ENCODE measurements around the gene LRRC61.
"Not testable (repeated sequence)": the region's sequence is repeated elsewhere in the genome, so short reads cannot be mapped to it uniquely, and the experiment has no call there.

LRRC61 gene, protein sequence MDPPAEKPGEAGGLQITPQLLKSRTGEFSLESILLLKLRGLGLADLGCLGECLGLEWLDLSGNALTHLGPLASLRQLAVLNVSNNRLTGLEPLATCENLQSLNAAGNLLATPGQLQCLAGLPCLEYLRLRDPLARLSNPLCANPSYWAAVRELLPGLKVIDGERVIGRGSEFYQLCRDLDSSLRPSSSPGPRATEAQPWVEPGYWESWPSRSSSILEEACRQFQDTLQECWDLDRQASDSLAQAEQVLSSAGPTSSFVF

DNA sequence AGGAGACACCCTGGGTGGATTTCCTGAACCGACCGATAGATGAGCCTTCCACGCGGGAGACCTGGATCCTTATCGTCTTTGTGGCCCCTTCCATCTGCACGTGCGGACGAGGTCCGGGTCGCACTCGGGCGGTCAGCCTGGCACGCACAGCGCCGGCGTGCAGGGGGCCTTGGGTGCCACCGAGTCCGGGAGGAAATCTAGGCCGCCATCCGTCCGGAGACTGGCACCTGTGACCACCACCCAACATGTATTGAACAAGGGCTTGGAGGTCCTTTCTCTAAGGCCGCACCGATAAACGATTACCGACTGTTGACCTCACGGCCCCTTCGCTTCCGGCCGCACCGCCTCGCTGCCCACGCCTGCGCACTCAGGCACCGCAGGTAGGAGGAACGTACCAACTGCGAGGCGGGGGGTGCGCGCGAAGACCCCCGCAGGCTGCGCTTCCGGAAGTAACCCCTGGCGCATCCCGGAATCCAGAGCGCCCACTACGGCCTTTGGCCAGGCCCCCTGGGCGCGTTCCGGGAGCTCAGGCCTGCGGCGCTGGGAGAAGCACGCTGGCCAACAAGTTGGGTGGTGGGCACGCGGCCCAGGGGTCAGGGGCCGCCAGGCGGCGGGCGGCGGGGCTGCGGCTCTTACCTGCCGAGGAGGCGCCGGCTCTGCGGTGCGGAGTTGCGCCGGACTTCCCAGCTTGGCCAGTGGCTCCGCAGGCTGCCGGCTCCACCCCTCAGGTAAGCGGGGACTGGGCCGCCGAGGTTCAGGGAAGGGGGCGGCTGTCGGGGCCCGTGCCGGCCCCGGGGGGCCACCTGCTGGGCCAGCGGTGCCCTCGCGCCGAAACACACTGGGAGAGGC is at the start of gene LRRC61, which contains the start of gene ACTR3C:
LRRC61 (plus strand) TSS at position 523 of the 849 bp plus-strand sequence. CDS start 13,507 bp downstream, outside the sequence.
ACTR3C (minus strand) TSS at position 713 of the 849 bp plus-strand sequence. CDS start 28,249 bp downstream, outside the sequence.
- no peak for DNase-seq (ENCODE audit: low read depth)

DNA sequence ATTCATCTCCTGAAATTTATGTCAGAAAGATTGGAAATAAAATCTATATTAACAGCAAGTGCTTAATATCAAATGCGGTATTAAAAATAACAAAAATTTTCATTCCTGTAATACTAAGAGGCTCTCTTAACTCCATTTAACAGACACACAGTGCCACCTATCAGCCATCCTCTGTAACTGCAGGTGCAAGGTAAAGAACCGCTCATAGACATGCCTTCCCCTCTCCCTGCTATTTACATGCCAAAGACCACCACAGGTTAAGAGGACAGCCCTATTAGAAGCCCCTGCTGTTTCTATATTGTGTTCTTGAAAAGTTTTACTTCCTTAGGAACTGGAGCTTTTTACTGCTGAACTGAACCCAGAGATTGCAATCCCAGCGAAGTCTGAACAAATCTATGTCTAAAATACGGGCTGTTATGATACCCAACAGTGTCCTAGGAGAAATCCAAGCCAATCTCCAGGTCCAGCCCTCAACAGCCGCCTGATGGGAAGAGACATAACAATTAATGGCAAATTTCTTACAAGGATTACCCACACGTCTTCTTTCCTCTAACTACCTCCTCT is 46.9 kb upstream of the LRRC61 start:
- not testable (repeated sequence) for DNase-seq (ENCODE audit: low read depth)

- not testable (repeated sequence) for DNase-seq (ENCODE audit: low read depth)
Observed at GRCh38 chr7:150278383-150278782, 44.8 kb upstream of the LRRC61 start.

DNA sequence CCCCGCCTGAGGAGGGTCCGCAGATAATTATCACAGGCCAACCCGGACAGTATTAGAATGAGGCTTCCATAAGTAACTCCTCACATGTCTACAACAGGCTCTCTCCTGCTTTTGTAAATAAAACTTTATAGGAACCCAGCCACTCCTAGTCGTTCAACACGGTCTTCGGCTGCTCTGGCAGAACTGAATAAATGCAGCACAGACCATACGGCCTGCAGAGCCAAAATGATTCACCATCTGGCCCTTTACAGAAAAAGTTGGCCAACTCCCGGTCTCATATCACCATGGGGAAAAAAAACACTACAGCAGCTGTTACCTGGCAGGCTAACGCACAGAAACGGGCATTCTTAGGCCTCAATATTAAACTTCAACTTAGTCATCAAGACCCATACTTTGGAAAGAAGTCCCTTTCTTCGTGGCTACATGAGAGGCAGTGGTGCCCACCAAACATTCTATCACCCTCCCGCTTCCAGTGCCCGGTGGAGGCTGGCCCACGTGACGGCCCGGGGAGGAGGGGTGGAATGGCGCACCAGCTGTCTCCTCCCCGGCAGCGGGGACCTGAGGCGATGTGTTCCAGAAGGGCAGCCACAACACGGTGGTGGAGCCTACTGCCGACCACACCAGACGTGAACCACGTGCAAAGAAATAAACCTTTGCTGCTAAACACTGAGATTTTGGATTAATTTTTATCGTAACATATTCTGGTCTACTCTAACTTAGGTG is 41.3 kb upstream of the LRRC61 start:
- not testable (repeated sequence) for DNase-seq (ENCODE audit: low read depth)

- not testable (repeated sequence) for DNase-seq (ENCODE audit: low read depth)
Observed at GRCh38 chr7:150283111-150283510, 40.0 kb upstream of the LRRC61 start.

DNA sequence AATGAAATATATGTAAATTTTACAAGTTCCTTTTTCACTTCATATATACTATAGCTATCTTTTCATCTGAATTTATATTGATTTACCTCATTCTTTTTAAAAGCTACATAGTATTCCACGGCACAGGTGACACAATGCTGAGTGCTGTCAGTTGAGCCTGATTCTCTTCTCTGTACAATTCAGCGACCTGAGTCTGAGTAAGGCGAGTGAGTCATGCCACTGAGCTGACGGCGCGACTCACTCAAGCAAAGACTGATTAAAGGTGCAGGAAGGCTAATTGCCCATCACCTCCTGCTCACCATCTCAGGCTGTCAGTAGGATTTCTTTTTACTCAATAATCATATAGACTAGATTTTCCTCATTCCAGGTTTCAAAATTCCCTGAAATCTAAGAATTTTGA is 39.5 kb upstream of the LRRC61 start:
- not testable (repeated sequence) for DNase-seq (ENCODE audit: low read depth)

- DNase-seq (ENCODE audit: low read depth), result not testable (repeated sequence)
Observed at GRCh38 chr7:150285849-150286754, 37.1 kb upstream of the LRRC61 start.

DNA sequence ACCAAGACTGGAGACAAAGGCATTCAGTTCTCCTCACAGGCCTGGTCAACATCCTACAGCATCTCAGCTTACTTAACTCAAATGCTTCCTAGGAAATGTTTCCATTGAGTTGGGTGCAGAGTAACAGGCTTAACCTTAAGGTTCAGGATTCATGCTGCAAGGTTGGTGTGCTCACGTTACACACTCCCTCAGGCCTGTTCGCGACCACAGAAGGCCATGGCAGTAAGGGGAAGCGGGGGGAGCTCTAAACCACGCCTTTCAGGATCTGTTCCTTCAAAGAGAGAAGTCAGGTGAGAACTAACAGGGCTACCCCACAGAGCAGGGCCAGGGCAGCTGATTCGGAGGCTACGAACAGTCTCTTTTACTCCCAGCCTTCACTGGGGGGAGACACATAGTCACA is 35.3 kb upstream of the LRRC61 start:
- not testable (repeated sequence) for DNase-seq (ENCODE audit: low read depth)

DNA sequence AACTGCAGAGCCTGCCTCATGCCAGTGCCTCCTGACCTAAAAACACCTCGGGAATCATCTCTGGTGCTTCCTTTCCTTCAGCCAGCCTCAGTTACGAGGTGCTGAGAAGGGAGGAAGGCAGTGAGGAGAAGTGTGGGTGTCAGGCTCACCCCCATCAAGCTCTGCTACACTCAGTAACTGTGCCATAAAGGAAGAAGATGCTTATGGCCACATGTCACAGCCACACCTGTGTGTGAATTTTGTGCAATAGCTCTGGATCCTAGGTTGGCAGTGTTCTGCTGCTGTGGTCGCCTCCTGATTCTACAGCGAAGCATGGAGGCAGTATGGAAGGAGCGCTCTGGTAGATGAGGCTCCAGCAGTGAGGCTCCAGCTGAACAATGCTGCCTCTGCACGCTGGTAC is 34.3 kb upstream of the LRRC61 start:
- not testable (repeated sequence) for DNase-seq (ENCODE audit: low read depth)

- not testable (repeated sequence) for DNase-seq (ENCODE audit: low read depth)
Observed at GRCh38 chr7:150290317-150290716, 32.8 kb upstream of the LRRC61 start.

- not testable (repeated sequence) for DNase-seq (ENCODE audit: low read depth)
Observed at GRCh38 chr7:150295027-150295426, 28.1 kb upstream of the LRRC61 start.

DNA sequence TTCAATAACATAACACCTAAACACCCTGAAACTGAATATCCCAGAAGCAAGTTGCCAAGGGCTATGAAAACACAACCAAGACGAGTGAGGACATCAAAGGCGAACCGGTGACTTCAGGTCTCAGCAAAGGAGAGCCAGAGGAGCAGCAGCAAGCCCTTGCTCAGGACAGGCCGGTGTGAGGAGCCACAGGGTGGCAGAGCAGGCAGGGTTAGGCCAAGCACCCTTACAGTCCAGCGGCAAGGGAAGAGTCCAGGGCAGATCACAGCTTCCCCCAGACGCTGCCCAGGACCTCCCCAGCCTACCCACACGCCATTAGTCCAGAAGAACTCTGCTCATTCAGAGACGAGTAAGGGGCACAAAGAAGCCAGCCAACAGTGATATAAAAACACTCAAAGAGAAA is 27.5 kb upstream of the LRRC61 start:
- not testable (repeated sequence) for DNase-seq (ENCODE audit: low read depth)

- not testable (repeated sequence) for DNase-seq (ENCODE audit: low read depth)
Observed at GRCh38 chr7:150296802-150297201, 26.4 kb upstream of the LRRC61 start.

DNA sequence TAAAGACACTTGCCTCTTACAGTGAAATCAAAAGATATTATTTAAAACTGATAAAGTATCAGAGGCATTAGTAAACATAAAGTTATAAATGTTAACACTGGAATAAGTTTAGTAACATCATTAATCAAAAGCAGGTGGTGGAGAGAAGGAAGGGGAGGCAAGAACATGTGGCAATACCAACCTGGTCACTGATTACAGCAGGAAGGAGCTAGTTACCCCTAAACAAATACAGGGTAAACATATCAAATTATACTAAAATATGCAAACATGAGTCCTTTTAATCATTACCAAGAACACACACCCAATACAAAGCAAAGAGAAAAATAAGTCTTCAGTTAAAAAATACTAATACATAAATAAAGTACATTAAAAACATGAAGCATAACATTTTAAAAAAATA is 25.2 kb upstream of the LRRC61 start:
- DNase-seq (ENCODE audit: low read depth), result not testable (repeated sequence)

DNA sequence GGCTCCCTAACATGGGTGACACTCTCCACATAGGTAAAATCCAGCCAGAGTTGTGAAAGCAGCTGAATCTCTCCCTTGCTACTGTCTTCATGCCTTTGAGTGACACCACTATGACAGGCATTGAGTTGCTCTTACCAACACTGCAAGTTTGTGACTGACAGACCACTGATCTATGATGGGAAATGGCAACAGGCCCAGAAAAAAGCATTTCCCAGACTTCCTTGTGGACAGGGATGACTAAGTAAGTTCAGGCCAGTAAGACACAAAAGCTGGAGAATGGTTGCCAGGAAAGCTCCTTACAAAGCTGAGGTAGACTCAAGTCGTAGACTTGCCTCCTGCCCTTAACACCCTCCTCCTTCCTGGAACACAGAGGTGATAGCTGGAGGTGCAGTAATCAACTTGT is 20.2 kb upstream of the LRRC61 start:
- DNase-seq (ENCODE audit: low read depth), result not testable (repeated sequence)

GRCh38 chr7:150304499-150305258 is 18.5 kb upstream of the LRRC61 start:
- not testable (repeated sequence) for DNase-seq (ENCODE audit: low read depth)

- not testable (repeated sequence) for DNase-seq (ENCODE audit: low read depth)
Observed at GRCh38 chr7:150305259-150305902, 17.8 kb upstream of the LRRC61 start.

DNA sequence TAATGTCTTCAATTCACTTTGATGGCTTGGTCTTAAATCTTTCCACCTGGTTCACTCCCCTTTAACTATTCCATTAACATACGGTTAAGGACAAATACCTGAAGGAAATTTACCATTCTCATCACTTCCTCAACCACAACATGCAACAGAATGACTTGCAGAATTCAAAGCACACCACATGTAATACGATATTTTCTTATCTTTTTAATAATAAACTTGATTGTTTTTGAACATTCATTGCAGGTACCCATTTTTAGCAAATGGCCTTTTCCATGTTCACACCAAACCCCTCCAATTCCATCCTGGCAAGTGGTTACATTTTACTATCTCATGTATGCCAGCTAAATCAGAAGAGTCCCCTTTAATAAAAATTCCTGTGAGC is 17.3 kb upstream of the LRRC61 start:
- not testable (repeated sequence) for DNase-seq (ENCODE audit: low read depth)

GRCh38 chr7:150306377-150306776 is 16.8 kb upstream of the LRRC61 start:
- DNase-seq (ENCODE audit: low read depth), result not testable (repeated sequence)

GRCh38 chr7:150307129-150307528 is 16.0 kb upstream of the LRRC61 start:
- no peak for DNase-seq (ENCODE audit: low read depth)

Data from GM04503 (cell line).